Endodermal cell (in vitro differentiated cells): ENCODE results near the gene TOM1. TPM values are rescaled to one million over a fixed set of nuclear protein-coding genes. Genes with fewer than 3 reads are reported as not detected.
A peak's percentile ranks its signal among the peaks of the same experiment; 100 is the strongest.

Source experiments
- DNase-seq: peaks from one replicate; pipeline ENCODE4 v3.0.0-alpha.2; 2017
- H3K27ac ChIP-seq: 2 replicates; pipeline ENCODE4 v1.5.1; 2013; ENCODE audit warnings: mild to moderate bottlenecking, low read depth, low read length, moderate library complexity
- H3K27me3 ChIP-seq: 2 replicates; pipeline ENCODE4 v1.6.1; 2013; ENCODE audit warnings: mild to moderate bottlenecking, low read length, moderate library complexity; ENCODE audit not compliant: insufficient read depth, control insufficient read depth, poor library complexity, severe bottlenecking
- H3K36me3 ChIP-seq: 2 replicates; pipeline ENCODE4 v1.7.0; 2013; ENCODE audit warnings: mild to moderate bottlenecking, low read length, moderate library complexity; ENCODE audit not compliant: control insufficient read depth, insufficient read depth
- H3K4me1 ChIP-seq: one replicate; pipeline ENCODE4 v1.7.0; 2013; ENCODE audit warnings: low read length; ENCODE audit not compliant: control insufficient read depth, insufficient read depth
- H3K4me3 ChIP-seq: 2 replicates; pipeline ENCODE4 v1.5.1; 2013; ENCODE audit warnings: mild to moderate bottlenecking, low read length, moderate library complexity
- H3K9ac ChIP-seq: 2 replicates; pipeline ENCODE4 v1.6.1; 2013; ENCODE audit warnings: mild to moderate bottlenecking, low read length, moderate library complexity; ENCODE audit not compliant: poor library complexity, severe bottlenecking; ENCODE audit errors: extremely low read depth
- H3K9me3 ChIP-seq: 2 replicates; pipeline ENCODE4 v1.6.1; 2013; ENCODE audit warnings: mild to moderate bottlenecking, low read length, moderate library complexity; ENCODE audit not compliant: control insufficient read depth
- H3K27ac Mint-ChIP-seq: 2 replicates; pipeline ENCODE4 v1.8.0; 2020; ENCODE audit warnings: mixed read lengths
- H3K27me3 Mint-ChIP-seq: 2 replicates; pipeline ENCODE4 v1.8.0; 2021; ENCODE audit warnings: mild to moderate bottlenecking, mixed read lengths; ENCODE audit not compliant: insufficient read depth
- H3K36me3 Mint-ChIP-seq: 2 replicates; pipeline ENCODE4 v1.8.0; 2020; ENCODE audit warnings: low read depth, mixed read lengths
- H3K4me1 Mint-ChIP-seq: 2 replicates; pipeline ENCODE4 v1.8.0; 2020; ENCODE audit warnings: mixed read lengths
- H3K4me3 Mint-ChIP-seq: 2 replicates; pipeline ENCODE4 v1.8.0; 2020; ENCODE audit warnings: mild to moderate bottlenecking, moderate library complexity, mixed read lengths
- H3K9me3 Mint-ChIP-seq: 2 replicates; pipeline ENCODE4 v1.8.0; 2020; ENCODE audit warnings: mild to moderate bottlenecking, mixed read lengths
- CTCF ChIP-seq: fragments of 200-600 bp; sonication (generic); conservative IDR thresholded peaks from 2 replicates; pipeline ENCODE4 v1.5.0; 2021; ENCODE audit warnings: antibody characterized with exemption, mild to moderate bottlenecking
- WGBS, 2 experiments: methylation state at CpG; one replicate each; pipeline versions ENCODE4 v1.1.5 to v1.1.7; 2013; ENCODE audit warnings: missing lambda C conversion rate in 2 of 2, mixed read lengths in 1 of 2; ENCODE audit not compliant: insufficient coverage in 1 of 2, insufficient read length in 1 of 2; 5-methylcytosine and 5-hydroxymethylcytosine counted together
- total RNA-seq, 2 donors: library from RNA; stranded (reverse); fragmentation: NEBNext Ultra II Directional in 1 of 2; extraction: Animal tissue kit (Norgen Biotek cat#: 25700) in 1 of 2; gene quantifications; 2 replicates in 1 of 2; 3 replicates in 1 of 2; pipeline ENCODE4 v1.2.1, GENCODE V29; 2021

The TOM1 gene
- total RNA-seq, 2 donors from 2014 or later: 31.3 to 33.3 TPM

DNA sequence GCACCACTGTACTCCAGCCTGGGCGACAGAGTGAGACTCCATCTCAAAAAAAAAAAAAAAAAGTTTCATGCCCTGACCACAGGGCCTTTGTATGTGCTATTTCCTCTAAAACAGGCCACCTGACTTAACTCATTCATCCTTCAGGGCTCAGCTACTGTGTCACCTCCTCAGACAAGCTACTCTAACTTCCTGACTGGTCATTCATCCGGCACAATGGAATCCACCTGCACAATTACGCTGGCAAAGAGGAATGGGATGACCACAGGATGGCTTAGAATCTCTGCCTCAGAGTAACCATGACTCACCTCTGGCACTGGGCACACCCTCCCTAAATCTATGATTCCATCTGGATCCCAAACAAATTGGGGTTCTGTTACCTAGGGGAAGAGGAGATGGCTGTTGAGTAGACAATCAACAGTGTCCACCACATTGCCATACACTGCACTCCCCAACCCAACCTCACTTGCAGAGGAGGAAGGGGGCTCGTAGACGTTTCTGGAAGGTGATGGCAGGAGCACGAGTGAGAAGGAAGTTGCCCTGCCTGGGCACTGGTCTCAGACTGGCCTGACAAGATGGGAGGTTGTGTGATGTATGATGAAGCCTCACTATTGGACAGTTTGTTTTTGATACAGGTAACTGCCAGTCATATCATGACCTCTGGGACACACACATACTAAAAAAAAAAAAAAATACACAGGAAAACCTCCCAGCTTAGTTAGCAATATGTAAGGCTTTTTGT lies 58.4 kb downstream of the TOM1 start:
- Mint-ChIP-seq H3K27me3 (peaks cover 2% of the 10 kb centered on the region), H3K4me1 (no peaks in the 10 kb centered on the region), H3K36me3 (no peaks in the 10 kb centered on the region), H3K27ac (peak overlapping the region; percentile 64), H3K4me3 (no peak overlapping the region), H3K9me3 (no peaks in the 10 kb centered on the region)
- Histone ChIP-seq H3K4me3 (no peak overlapping the region), H3K27ac (no peak overlapping the region), H3K27me3 (no peaks in the 10 kb centered on the region), H3K9ac (no peak overlapping the region), H3K36me3 (no peaks in the 10 kb centered on the region), H3K9me3 (no peaks in the 10 kb centered on the region), H3K4me1 (no peaks in the 10 kb centered on the region)
- no peak for TF ChIP-seq CTCF
- WGBS, 2 experiments: 87% methylated on average over 3 to 6 of the region's 6 CpGs
- no peak for DNase-seq

- Mint-ChIP-seq H3K27ac (peak overlapping the region; percentile 36), H3K4me1 (no peaks in the 10 kb centered on the region), H3K4me3 (no peak overlapping the region), H3K36me3 (no peaks in the 10 kb centered on the region), H3K9me3 (no peaks in the 10 kb centered on the region), H3K27me3 (peaks cover 2% of the 10 kb centered on the region)
- WGBS, 2 experiments: 81 to 84% methylated on average over 6 to 9 of the region's 9 CpGs
- no peaks in the 10 kb centered on the region for H3K9me3 ChIP-seq
- no peak for TF ChIP-seq CTCF
- no peak overlapping the region for H3K4me3 ChIP-seq
- no peak overlapping the region for H3K27ac ChIP-seq
- H3K27me3 ChIP-seq: no peaks in the 10 kb centered on the region
- H3K4me1 ChIP-seq: no peaks in the 10 kb centered on the region
- H3K9ac ChIP-seq: no peak overlapping the region
- no peaks in the 10 kb centered on the region for H3K36me3 ChIP-seq
- DNase-seq: no peak
Observed at GRCh38 chr22:35359380-35360065, 59.8 kb downstream of the TOM1 start.

- Mint-ChIP-seq H3K4me3 (no peak overlapping the region), H3K27ac (no peak overlapping the region)
- no peak overlapping the region for H3K27ac ChIP-seq
Observed at GRCh38 chr22:35361001-35361558, 61.4 kb downstream of the TOM1 start.

More at GRCh38 chr22:35361001-35361558, 61.4 kb downstream of the TOM1 start:
- Mint-ChIP-seq H3K9me3 (no peaks in the 10 kb centered on the region), H3K27me3 (peaks cover 2% of the 10 kb centered on the region), H3K36me3 (no peaks in the 10 kb centered on the region), H3K4me1 (no peaks in the 10 kb centered on the region)
- DNase-seq: no peak
- Histone ChIP-seq H3K9ac (no peak overlapping the region), H3K4me3 (no peak overlapping the region), H3K4me1 (no peaks in the 10 kb centered on the region), H3K36me3 (no peaks in the 10 kb centered on the region), H3K27me3 (no peaks in the 10 kb centered on the region), H3K9me3 (no peaks in the 10 kb centered on the region)
- no peak for TF ChIP-seq CTCF
- WGBS, 2 experiments: 92 to 100% methylated on average over 4 to 6 of the region's 6 CpGs
